NOMO-1 treated with dmso at 0.1 percent for 144 hours (cell line): Measurements from ENCODE around the gene HOXD10.

Experiments
- DNase-seq: peaks from one replicate; lab custom pipeline; 2025; ENCODE audit not compliant: unreplicated experiment; lab: John Stamatoyannopoulos, UW

HOXD10 gene

GRCh38 chr2:176160986-176161824 is 44.6 kb downstream of the HOXD10 start:
- no peak for DNase-seq

DNA sequence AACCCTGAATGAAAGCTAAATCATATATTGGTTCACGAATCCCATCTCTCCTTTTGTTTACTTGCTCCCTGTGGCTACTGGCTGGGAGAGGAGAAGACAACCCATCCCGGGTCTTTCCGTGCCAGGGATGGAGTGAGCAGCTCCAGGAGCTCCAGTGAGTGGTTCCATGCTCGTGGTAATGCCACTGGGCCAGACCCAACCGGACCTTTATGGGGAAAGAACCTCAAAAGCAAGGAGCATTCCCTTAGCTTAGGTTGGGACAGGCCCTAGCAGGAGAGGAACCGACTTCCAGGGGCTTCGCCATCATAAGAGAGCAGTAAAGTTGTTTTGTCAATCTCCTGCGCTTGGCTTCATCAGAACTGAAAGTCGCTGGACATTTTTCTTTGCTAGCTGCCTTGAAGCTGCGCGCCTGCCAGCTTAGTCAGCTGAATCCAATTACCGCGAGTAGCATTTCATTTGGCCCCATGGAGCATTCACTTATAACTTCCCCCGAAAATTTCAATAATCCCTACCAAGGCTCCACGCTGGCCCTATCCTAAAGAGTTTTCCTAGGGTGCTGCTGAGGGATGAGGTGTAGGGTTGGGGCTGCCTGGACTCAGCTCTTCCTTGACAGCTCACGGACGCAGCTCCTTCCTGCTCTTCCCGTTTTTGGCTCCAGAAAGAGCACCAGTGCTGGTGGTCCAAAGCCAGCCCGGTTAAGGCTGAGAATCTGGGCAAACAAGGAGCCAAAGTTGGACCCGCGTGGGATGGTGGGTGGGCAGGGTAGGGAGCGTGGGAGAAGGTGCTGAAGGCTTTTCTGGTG is 45.4 kb downstream of the HOXD10 start:
- no peak for DNase-seq

GRCh38 chr2:176162911-176163671 is 46.5 kb downstream of the HOXD10 start:
- no peak for DNase-seq

DNA sequence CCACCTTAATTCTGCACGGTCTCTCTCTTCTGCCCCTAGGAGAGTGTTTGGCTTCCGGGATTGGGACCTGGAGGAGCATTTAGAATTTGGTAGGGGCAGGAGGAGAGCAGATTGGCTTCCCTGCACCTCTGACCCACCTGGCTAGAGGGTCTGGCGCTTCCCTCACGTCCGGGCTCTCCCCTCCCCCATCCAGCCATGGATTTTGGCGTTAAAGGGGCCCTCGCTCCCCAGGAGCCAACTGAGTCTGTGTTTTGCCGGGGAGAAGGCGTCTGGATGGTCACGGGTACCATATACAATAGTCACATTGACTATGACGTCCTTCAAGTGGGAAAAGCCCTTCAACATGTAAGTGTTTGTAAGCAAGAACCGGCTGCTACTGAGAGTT is 47.1 kb downstream of the HOXD10 start:
- DNase-seq, result no peak

- DNase-seq, result no peak
These were observed 47.6 kb downstream of the HOXD10 start for GRCh38 chr2:176164201-176164600.

DNA sequence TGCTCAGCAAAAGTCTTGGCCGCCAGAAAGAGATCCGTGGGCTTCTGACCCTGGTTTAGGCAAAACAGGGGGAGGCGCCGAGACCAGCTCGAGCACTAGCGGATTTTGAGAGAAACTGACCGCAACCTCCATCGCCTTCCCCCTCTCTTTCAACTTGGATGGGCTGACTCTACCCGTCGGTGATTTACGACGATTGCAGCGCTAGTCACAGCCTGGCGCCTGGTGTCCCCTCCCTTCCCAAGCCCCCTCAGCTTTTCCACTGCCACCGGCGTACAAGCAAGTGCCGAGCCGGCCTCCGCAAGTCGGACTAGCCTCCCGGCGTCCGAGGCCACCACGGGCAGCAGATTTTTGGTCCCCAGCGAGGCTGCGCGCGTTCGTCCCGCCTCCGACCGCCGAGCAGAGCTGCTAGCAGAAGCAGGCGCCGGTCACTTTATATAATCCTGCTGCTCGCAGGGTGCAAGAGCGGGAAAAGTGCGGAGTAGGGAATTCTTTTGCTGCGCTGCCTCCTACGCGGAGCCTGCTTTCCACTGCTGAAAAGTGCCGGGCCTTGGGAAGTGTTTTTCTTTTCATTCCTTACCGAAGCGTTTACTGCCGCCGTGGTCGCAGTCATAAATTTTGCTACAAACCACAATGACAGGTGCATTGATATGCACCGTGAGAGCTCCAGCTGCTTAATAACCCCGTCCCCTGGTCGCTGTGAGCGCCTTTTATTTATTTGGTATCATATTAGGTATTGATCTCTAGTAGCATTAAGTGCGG is 48.2 kb downstream of the HOXD10 start:
- DNase-seq, result no peak

GRCh38 chr2:176165370-176166050 is 48.9 kb downstream of the HOXD10 start:
- no peak for DNase-seq

DNA sequence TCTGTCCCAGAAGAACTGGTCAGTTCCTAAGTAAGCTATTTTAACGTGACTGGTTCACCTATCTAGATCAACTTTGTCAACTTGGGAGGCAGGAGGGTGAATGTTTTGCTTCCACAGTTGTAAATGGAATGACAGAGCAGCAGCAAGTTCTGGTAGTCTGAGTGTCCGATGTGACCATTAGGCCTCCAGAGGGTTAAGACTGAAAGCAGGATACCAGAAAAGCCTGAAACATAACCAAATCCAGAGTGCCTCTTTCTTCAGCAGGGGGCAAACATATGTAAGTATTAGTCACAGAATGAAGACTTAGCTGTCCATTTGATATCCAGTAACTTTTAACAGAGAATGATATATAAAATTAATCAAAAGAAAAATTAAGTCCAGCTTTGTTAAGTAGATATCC is 49.7 kb downstream of the HOXD10 start:
- DNase-seq, result no peak

- DNase-seq, result no peak
These were observed 50.8 kb downstream of the HOXD10 start for GRCh38 chr2:176167398-176167797.

- DNase-seq, result no peak
These were observed 52.6 kb downstream of the HOXD10 start for GRCh38 chr2:176169181-176169580.
